Gastrocnemius medialis (tissue), 4 donors: ENCODE results near the gene MPP3. TPM values are rescaled to one million over a fixed set of nuclear protein-coding genes. Genes with fewer than 3 reads are reported as not detected.

Experiments
- ATAC-seq, 2 donors: fragments of 150-250 bp; one replicate each; pipeline ENCODE4 v1.9.1; 2016
- DNase-seq, 2 donors: peaks; one replicate each; pipeline ENCODE4 v3.0.0-alpha.2; 2019
- H3K27ac ChIP-seq, 4 donors: fragments of 200-600 bp; sonication (generic); 1 replicate in 1 of 4; 2 replicates in 3 of 4; pipeline ENCODE4 v1.5.1; 2016 to 2018; ENCODE audit warnings: mild to moderate bottlenecking in 2 of 4, moderate library complexity in 1 of 4
- H3K27me3 ChIP-seq, 3 donors: fragments of 200-600 bp; sonication (generic) in 2 of 3; 1 replicate in 1 of 3; 2 replicates in 2 of 3; pipeline versions ENCODE4 v1.5.1 to v1.6.0; 2016 to 2019; ENCODE audit warnings: mild to moderate bottlenecking in 1 of 3, moderate library complexity in 1 of 3
- H3K36me3 ChIP-seq, 2 donors: fragments of 200-600 bp; sonication (generic) in 1 of 2; one replicate each; pipeline ENCODE4 v1.5.1; 2017 to 2018
- H3K4me1 ChIP-seq, 2 donors: fragments of 200-600 bp; sonication (generic) in 1 of 2; one replicate each; pipeline ENCODE4 v1.5.1; 2016 to 2017; ENCODE audit warnings: mild to moderate bottlenecking in 2 of 2
- H3K4me3 ChIP-seq, 4 donors: fragments of 200-600 bp; sonication (generic) in 3 of 4; 1 replicate in 1 of 4; 2 replicates in 3 of 4; pipeline ENCODE4 v1.5.1; 2016 to 2019; ENCODE audit warnings: mild to moderate bottlenecking in 2 of 4
- H3K9me3 ChIP-seq, 3 donors: fragments of 200-600 bp; sonication (generic) in 2 of 3; 1 replicate in 1 of 3; 2 replicates in 2 of 3; pipeline ENCODE4 v1.5.1; 2016 to 2019
- CTCF ChIP-seq, 5 experiments: fragments of 450-650 bp in 3 of 5; fragments of 200-600 bp in 2 of 5; sonication (generic) in 2 of 5; IDR thresholded peaks in 4 of 5; conservative IDR thresholded peaks in 1 of 5; 1 replicate in 4 of 5; 2 replicates in 1 of 5; pipeline ENCODE4 v1.5.1; 2016 to 2019; ENCODE audit warnings: antibody characterized with exemption in 5 of 5, mild to moderate bottlenecking in 3 of 5, moderate library complexity in 3 of 5
- POLR2A ChIP-seq, 2 donors: fragments of 450-650 bp; IDR thresholded peaks; one replicate each; pipeline ENCODE4 v1.6.1; 2017; ENCODE audit warnings: antibody characterized with exemption in 2 of 2, mild to moderate bottlenecking in 2 of 2, moderate library complexity in 2 of 2
- in situ Hi-C, 4 donors: fragments of 200-750 bp; cut with MboI; loops; one replicate each; pipeline versions ENCODE4 v1.15.0 to v1.8.0; 2017; ENCODE audit warnings: low sequenced_read_pairs in 4 of 4
- intact Hi-C: fragments of 100-400 bp; cut with DNase I; formaldehyde crosslinking; loops from one replicate; pipeline ENCODE4 v1.15.1; 2023; ENCODE audit warnings: low total_unique reads
- total RNA-seq, 4 donors: library from RNA; depleted of rRNA; stranded (reverse); fragments of >200 nt; gene quantifications; one replicate each; pipeline versions ENCODE4 v1.1.0 to v1.2.3, GENCODE V29; 2016

MPP3 gene
- total RNA-seq, 4 donors from 2014 or later, result 0.12 to 2.4 (median 1.1) TPM

DNA sequence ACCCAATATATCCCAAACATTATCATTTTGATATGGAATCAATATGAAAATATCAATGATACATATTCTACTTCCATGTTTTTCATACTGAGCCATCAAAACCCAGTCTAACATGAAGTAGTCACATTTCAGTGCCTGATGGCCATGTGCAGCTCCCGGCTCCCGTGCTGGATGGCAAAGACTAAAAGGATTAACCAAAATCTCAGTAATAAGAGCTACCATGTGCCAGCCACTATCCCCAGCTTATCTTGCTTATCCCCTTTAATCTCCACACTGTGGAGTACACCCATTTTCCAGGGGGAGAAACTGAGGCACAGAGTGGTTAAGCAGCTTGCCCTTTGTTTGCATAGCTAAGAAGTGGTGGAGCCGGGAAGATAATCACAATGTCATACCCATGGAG is 23.2 kb upstream of the MPP3 start:
- in situ Hi-C loops, result no loop called here
- no peak for DNase-seq
- Histone ChIP-seq H3K27ac (peak overlapping the region in 1 of 4 donors; percentile 69), H3K4me3 (no peak overlapping the region), H3K27me3 (no peaks in the 10 kb centered on the region), H3K36me3 (no peaks in the 10 kb centered on the region), H3K9me3 (no peaks in the 10 kb centered on the region), H3K4me1 (peaks cover 5 to 18% of the 10 kb centered on the region in 2 donors)
- no peak for TF ChIP-seq POLR2A (IDR thresholded peaks at IDR 0.05)
- TF ChIP-seq CTCF (IDR thresholded peaks at IDR 0.05 in 4 of 5, conservative IDR thresholded peaks at IDR 0.05 in 1 of 5), result no peak
- intact Hi-C loops, result no loop called here
- no peak for ATAC-seq

- in situ Hi-C loops, result no loop called here
- TF ChIP-seq POLR2A (IDR thresholded peaks at IDR 0.05), result no peak
- TF ChIP-seq CTCF (IDR thresholded peaks at IDR 0.05 in 4 of 5, conservative IDR thresholded peaks at IDR 0.05 in 1 of 5), result no peak
- DNase-seq (no peak), ATAC-seq (no peak)
- H3K27ac ChIP-seq, result peak overlapping the region in 1 of 4 donors; percentile 13
- peaks cover 0 to 7% of the 10 kb centered on the region in 2 donors for H3K4me1 ChIP-seq
- peaks cover 0 to 3% (median 0%) of the 10 kb centered on the region in 3 donors for H3K27me3 ChIP-seq
- intact Hi-C loops, result no loop called here
- no peaks in the 10 kb centered on the region for H3K36me3 ChIP-seq
- H3K4me3 ChIP-seq, result no peak overlapping the region
- H3K9me3 ChIP-seq, result no peaks in the 10 kb centered on the region
Measured at GRCh38 chr17:43855061-43855460, 22.1 kb upstream of the MPP3 start.

- no peaks in the 10 kb centered on the region for H3K9me3 ChIP-seq
- DNase-seq (no peak), ATAC-seq (peak; percentile 40 to 42)
- peak overlapping the region in 1 of 4 donors; percentile 18 for H3K27ac ChIP-seq
- in situ Hi-C loops, result no loop called here
- H3K27me3 ChIP-seq, result peaks cover 0 to 3% (median 0%) of the 10 kb centered on the region in 3 donors
- no peaks in the 10 kb centered on the region for H3K36me3 ChIP-seq
- TF ChIP-seq POLR2A (IDR thresholded peaks at IDR 0.05), result no peak
- no peak for TF ChIP-seq CTCF (IDR thresholded peaks at IDR 0.05 in 4 of 5, conservative IDR thresholded peaks at IDR 0.05 in 1 of 5)
- H3K4me3 ChIP-seq, result no peak overlapping the region
- intact Hi-C loops, result no loop called here
- peaks cover 0 to 3% of the 10 kb centered on the region in 2 donors for H3K4me1 ChIP-seq
Measured at GRCh38 chr17:43854498-43854897, 21.6 kb upstream of the MPP3 start.

DNA sequence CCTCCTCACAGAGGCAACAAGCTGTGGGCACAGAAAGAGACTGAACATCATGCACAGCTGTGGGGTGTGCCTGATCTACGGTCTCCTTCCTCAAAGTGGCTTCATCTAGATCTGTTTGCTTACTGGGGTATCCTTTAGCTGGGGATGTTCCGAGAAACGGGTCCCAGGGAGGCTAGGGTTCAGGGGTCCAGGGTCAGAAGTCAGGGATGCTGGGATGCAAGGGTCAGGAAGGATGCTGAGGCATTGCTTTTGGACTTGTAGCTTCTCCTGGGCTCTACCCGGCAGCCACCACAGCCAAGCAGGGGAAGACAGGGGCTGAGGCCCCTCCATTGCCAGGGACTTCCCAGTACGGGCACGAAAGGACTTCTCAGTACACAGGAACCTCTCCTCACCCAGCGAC is 20.6 kb upstream of the MPP3 start:
- H3K4me1 ChIP-seq, result peaks cover 0 to 3% of the 10 kb centered on the region in 2 donors
- intact Hi-C loops (no loop called here), in situ Hi-C loops (no loop called here)
- no peaks in the 10 kb centered on the region for H3K36me3 ChIP-seq
- ATAC-seq, result no peak
- no peak for DNase-seq
- TF ChIP-seq CTCF (IDR thresholded peaks at IDR 0.05 in 4 of 5, conservative IDR thresholded peaks at IDR 0.05 in 1 of 5), result no peak
- TF ChIP-seq POLR2A (IDR thresholded peaks at IDR 0.05), result no peak
- H3K27ac ChIP-seq, result no peak overlapping the region
- peaks cover 0 to 3% (median 0%) of the 10 kb centered on the region in 3 donors for H3K27me3 ChIP-seq
- H3K9me3 ChIP-seq, result no peaks in the 10 kb centered on the region
- H3K4me3 ChIP-seq, result no peak overlapping the region

- Histone ChIP-seq H3K4me3 (no peak overlapping the region), H3K9me3 (no peaks in the 10 kb centered on the region), H3K36me3 (no peaks in the 10 kb centered on the region), H3K4me1 (peaks cover 0 to 3% of the 10 kb centered on the region in 2 donors), H3K27me3 (peaks cover 0 to 3% (median 0%) of the 10 kb centered on the region in 3 donors), H3K27ac (no peak overlapping the region)
- in situ Hi-C loops (no loop called here), intact Hi-C loops (no loop called here)
- TF ChIP-seq POLR2A (IDR thresholded peaks at IDR 0.05), result no peak
- no peak for TF ChIP-seq CTCF (IDR thresholded peaks at IDR 0.05 in 4 of 5, conservative IDR thresholded peaks at IDR 0.05 in 1 of 5)
- DNase-seq (no peak), ATAC-seq (no peak)
Measured at GRCh38 chr17:43852571-43852970, 19.6 kb upstream of the MPP3 start.
